PC-3 (cell line): ENCODE data around the gene ARHGAP42.

ENCODE experiments used
- CTCF ChIP-seq: fragments of 300-600 bp; sonication (generic); conservative IDR thresholded peaks from 2 replicates; pipeline ENCODE4 v1.5.1; 2017; ENCODE audit warnings: antibody characterized with exemption, low read depth, mild to moderate bottlenecking, low read length
- EZH2phosphoT487 ChIP-seq: fragments of 300-600 bp; sonication (generic); IDR thresholded peaks from 2 replicates; pipeline ENCODE4 v1.6.1; 2018; ENCODE audit warnings: mild to moderate bottlenecking, antibody characterized with exemption, low read length, borderline replicate concordance

DNA sequence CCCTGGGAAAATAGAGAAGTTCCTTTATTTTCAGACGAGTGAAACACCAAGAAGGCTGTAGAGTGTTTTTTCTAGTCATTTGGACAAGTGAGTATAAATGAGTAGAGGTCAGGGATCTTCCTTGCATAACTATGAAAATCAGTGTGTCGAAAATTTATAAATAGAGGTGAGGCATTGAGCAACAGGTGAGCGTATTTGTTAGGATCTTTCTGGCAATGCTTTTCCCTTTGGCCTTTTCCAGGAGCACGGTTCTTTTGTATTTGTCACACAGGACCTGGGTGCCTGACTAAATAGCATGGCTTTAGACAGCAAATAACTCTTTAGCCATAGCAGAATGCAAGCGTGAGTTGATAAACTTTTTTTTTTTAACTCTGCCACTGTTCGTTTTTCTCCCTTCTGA lies 19.6 kb upstream of the ARHGAP42 start:
- TF ChIP-seq CTCF (no peak), EZH2phosphoT487 (no peak)
